K562 (cell line): ENCODE results near the gene SEC24C. TPM values are rescaled to one million over a fixed set of nuclear protein-coding genes. Genes with fewer than 3 reads are reported as not detected.

Experiments
- BCLAF1 ChIP-seq, 2 experiments: fragments of 450-650 bp in 1 of 2; IDR thresholded peaks; 2 replicates each; pipeline ENCODE4 v1.6.1; 2011 to 2017; ENCODE audit warnings: low read depth in 2 of 2, antibody characterized with exemption in 1 of 2, borderline replicate concordance in 1 of 2, low read length in 1 of 2, mild to moderate bottlenecking in 1 of 2, mixed read lengths in 1 of 2; ENCODE audit not compliant: control insufficient read depth in 1 of 2
- ETV6 ChIP-seq, 3 experiments: fragments of 150-350 bp in 1 of 3; sonication (generic) in 1 of 3; formaldehyde crosslinking in 1 of 3; IDR thresholded peaks; 2 replicates each; pipeline versions ENCODE4 v1.6.1 to v1.8.0; 2014 to 2022; ENCODE audit warnings: borderline replicate concordance in 2 of 3, low read depth in 2 of 3, antibody characterized with exemption in 1 of 3, low read length in 1 of 3, mild to moderate bottlenecking in 1 of 3, missing genetic modification reagents in 1 of 3
- FOXA3 ChIP-seq, 2 experiments: fragments of 450-650 bp in 1 of 2; sonication (generic) in 1 of 2; formaldehyde crosslinking; IDR thresholded peaks in 1 of 2; conservative IDR thresholded peaks in 1 of 2; 2 replicates each; pipeline versions ENCODE4 v1.4.0 to v1.8.0; 2020 to 2022; ENCODE audit warnings: mild to moderate bottlenecking in 2 of 2, missing genetic modification reagents in 1 of 2
- HMGN3 ChIP-seq: IDR thresholded peaks from 2 replicates; pipeline ENCODE4 v1.6.1; 2011; ENCODE audit warnings: borderline replicate concordance, low read depth, mild to moderate bottlenecking, mixed read lengths, low read length; ENCODE audit not compliant: insufficient read length; ENCODE audit errors: extremely low read depth
- SRSF3 ChIP-seq: fragments of 200-400 bp; formaldehyde crosslinking; IDR thresholded peaks from 2 replicates; pipeline ENCODE4 v1.6.1; 2016; ENCODE audit warnings: mild to moderate bottlenecking, low read length, moderate library complexity; ENCODE audit not compliant: insufficient read depth
- ZNF212 ChIP-seq: fragments of 450-650 bp; formaldehyde crosslinking; IDR thresholded peaks from 2 replicates; pipeline ENCODE4 v1.4.0; 2020; ENCODE audit warnings: mild to moderate bottlenecking
- polyA plus RNA-seq, 8 experiments: library from polyadenylated mRNA; depleted of rRNA in 4 of 8; stranded (reverse) in 5 of 8; unstranded in 3 of 8; fragments of >200 nt; fragmentation: Nextera tagmentation in 2 of 8; fragmentation: Illumina TruSeq in 1 of 8; extraction: Ambion mirVana in 2 of 8; extraction: Trizol in 1 of 8; gene quantifications; 2 replicates each; pipeline versions ENCODE4 v1.2.1 to v1.2.3, GENCODE V29; 2011 to 2014; ENCODE audit warnings: inconsistent platforms in 1 of 8, missing spikeins in 1 of 8
- total RNA-seq, 7 experiments: library from RNA; depleted of rRNA in 6 of 7; stranded (reverse); fragments of >200 nt in 6 of 7; fragmentation: Illumina TruSeq in 2 of 7; extraction: Trizol in 2 of 7; gene quantifications; 2 replicates each; pipeline versions ENCODE4 v1.2.1 to v1.2.3, GENCODE V29; 2011 to 2021; ENCODE audit warnings: low replicate concordance in 1 of 7

SEC24C gene
- total and polyA plus RNA-seq, 9 of the 15 experiments (the other 6 are each of a cell fraction or from before 2014, with no cell fraction given), result 19.0 to 115 (median 70.5) TPM

GRCh38 chr10:73730153-73730906 lies 13.8 kb upstream of the SEC24C start (continued):
- peak in 1 of 2 experiments; percentile 98; a peak in 2 of 4 replicates for TF ChIP-seq BCLAF1 (IDR thresholded peaks at IDR 0.05; ENCODE audit: borderline replicate concordance in 1 of 2, control insufficient read depth in 1 of 2, low read depth in 2 of 2, low read length in 1 of 2)
- TF ChIP-seq FOXA3 (CRISPR knock-in tag; conservative IDR thresholded peaks at IDR 0.05 in 1 of 2, IDR thresholded peaks at IDR 0.05 in 1 of 2), result peak in 1 of 2 experiments; percentile 89; a peak in 2 of 4 replicates
- TF ChIP-seq HMGN3, result peak; percentile 53
- TF ChIP-seq ZNF212 (CRISPR knock-in tag), result no peak
- no peak for TF ChIP-seq SRSF3
- TF ChIP-seq ETV6 (IDR thresholded peaks at IDR 0.05; ENCODE audit: borderline replicate concordance in 1 of 2, low read depth in 2 of 2, low read length in 1 of 2), result 0 out of 4 replicates have a peak, but pooled peaks of 1 of the 2 experiments have one; percentile 36
- no peak for TF ChIP-seq ETV6 (CRISPR knock-in tag; IDR thresholded peaks at IDR 0.05; ENCODE audit: borderline replicate concordance)
